SH-SY5Y (cell line): ENCODE measurements around the gene SNAI3.

Experiments used
- GATA2 ChIP-seq: IDR thresholded peaks from 2 replicates; pipeline ENCODE4 v1.6.1; 2011; ENCODE audit warnings: mild to moderate bottlenecking, low read depth, low read length
- GATA3 ChIP-seq: IDR thresholded peaks from 2 replicates; pipeline ENCODE4 v1.6.1; 2011; ENCODE audit warnings: low read depth, mild to moderate bottlenecking, low read length, moderate library complexity

GRCh38 chr16:88695753-88696152, 9.4 kb upstream of the SNAI3 start:
- TF ChIP-seq GATA3 (no peak), GATA2 (no peak)
